DND-41 (cell line): ENCODE results near the gene NAT10.

Experiments
- EZH2 ChIP-seq: IDR thresholded peaks from 3 replicates; pipeline ENCODE4 v1.6.1; 2012; ENCODE audit warnings: borderline replicate concordance, low read depth, mild to moderate bottlenecking, moderate library complexity, low read length, inconsistent platforms; ENCODE audit not compliant: severe bottlenecking
- TF ChIP-seq, protein P1 (sequence below): IDR thresholded peaks from 2 replicates; pipeline ENCODE4 v1.5.1; 2012; ENCODE audit warnings: borderline replicate concordance, low read length, moderate library complexity, mild to moderate bottlenecking; ENCODE audit not compliant: poor library complexity, severe bottlenecking; ENCODE audit errors: extremely low read depth

DNA sequence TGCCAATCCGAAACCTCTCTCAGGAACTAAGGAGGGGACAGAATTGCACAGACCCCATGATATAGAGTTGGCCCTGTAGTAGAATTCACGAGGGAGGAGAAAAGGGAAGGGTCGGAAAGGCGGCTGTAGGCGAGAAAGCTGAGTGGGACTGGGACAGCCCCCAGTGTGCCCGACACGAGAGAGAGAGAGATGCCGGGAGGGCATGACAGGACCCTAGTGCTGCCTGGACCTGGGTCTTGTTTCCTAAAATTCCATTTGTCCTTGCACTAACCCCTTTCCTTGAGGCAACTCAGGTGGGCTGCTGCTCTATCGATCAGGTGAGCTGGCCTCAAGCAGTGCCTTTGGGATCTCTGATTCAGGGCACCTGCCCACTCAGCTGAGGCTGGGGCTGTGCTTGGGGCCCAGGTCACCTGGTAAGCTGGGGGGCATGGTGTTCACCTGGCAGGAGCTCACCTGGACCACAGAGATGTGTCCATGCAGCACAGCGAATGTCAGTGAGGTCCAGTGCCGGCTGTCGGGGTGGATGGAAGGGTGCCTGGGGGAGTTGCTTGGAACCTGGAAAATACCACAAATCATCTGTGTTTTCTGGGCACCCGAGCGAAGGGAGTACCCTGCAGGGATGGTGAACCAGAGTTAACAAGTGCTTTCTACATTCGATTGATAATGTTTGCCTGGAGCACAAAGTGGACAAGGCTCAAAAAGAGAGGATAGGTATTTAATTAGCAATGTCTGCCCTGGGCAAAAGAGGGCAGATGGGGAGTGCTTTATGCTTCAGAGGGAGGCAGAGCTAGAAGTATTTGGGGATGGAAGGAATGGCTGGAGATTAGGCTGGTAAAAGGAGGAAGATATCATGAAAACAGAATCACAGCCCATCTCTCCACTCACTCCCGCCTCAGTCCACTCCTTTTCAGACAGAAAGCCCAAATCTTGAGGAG is 61.6 kb downstream of the NAT10 start:
- TF ChIP-seq, protein P1, sequence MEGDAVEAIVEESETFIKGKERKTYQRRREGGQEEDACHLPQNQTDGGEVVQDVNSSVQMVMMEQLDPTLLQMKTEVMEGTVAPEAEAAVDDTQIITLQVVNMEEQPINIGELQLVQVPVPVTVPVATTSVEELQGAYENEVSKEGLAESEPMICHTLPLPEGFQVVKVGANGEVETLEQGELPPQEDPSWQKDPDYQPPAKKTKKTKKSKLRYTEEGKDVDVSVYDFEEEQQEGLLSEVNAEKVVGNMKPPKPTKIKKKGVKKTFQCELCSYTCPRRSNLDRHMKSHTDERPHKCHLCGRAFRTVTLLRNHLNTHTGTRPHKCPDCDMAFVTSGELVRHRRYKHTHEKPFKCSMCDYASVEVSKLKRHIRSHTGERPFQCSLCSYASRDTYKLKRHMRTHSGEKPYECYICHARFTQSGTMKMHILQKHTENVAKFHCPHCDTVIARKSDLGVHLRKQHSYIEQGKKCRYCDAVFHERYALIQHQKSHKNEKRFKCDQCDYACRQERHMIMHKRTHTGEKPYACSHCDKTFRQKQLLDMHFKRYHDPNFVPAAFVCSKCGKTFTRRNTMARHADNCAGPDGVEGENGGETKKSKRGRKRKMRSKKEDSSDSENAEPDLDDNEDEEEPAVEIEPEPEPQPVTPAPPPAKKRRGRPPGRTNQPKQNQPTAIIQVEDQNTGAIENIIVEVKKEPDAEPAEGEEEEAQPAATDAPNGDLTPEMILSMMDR = no peak
- TF ChIP-seq EZH2 = no peak
